Fibroblast of mammary gland (primary cell): ENCODE data around the gene PBXIP1.

Experiments
- DNase-seq: peaks from one replicate; pipeline ENCODE4 v3.0.0-alpha.2; 2010; ENCODE audit warnings: low read depth
- H3K4me3 ChIP-seq: 2 replicates; pipeline ENCODE4 v1.5.1; 2011; ENCODE audit warnings: low read depth, mild to moderate bottlenecking, low read length, moderate library complexity; ENCODE audit not compliant: control insufficient read depth
- CTCF ChIP-seq: conservative IDR thresholded peaks from 2 replicates; pipeline ENCODE4 v1.5.1; 2011; ENCODE audit warnings: low read depth, low read length, inconsistent platforms; ENCODE audit not compliant: control insufficient read depth, insufficient read depth

The PBXIP1 gene

DNA sequence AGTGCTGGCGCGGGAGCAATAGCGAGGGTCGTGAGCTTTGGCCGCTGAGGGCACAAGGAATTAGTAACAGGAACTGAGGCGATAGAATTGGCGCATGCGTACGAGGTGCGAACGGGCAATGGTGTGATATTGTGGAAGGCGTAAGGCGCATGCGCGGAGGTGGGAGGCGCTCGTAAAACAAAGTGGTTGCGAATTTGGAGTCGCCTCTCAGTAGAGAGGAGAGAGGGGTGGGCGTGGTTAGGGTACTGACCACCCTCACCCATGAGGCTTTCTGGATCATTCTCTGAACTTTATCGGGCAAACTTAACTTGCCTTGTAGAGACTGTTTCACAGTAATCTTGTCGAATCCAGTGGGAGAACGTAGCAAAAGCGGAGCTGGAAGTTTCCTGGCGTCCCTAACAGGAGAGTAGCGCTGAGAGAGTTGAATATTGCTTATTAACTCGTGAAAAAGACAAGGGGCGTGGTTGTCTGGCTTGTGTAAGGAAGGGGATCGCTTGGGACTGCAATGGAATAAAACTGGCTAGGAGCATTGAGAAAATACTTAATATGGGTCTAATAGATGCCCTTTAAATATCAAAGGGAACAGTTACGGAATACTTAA lies 19.0 kb upstream of the PBXIP1 start:
- peak; percentile 93 for DNase-seq
- peak overlapping the region; percentile 88 for H3K4me3 ChIP-seq
- no peak for TF ChIP-seq CTCF

GRCh38 chr1:154974102-154974807 lies 18.4 kb upstream of the PBXIP1 start, which contains the start of gene CKS1B:
Gene CKS1B, plus strand, starts transcription at chr1:154974681. Its CDS starts 65 bp downstream, at chr1:154974746.
- peak within 1 kb of the TSS; percentile 88 for H3K4me3 ChIP-seq
- TF ChIP-seq CTCF, result no peak
- DNase-seq, result peak; percentile 100

- H3K4me3 ChIP-seq, result peak overlapping the region; percentile 88
- peak; percentile 29 for TF ChIP-seq CTCF
- peak; percentile 97 for DNase-seq
These were observed 17.6 kb upstream of the PBXIP1 start for GRCh38 chr1:154973344-154974101.

GRCh38 chr1:154972517-154973343 lies 16.8 kb upstream of the PBXIP1 start:
- peak overlapping the region; percentile 88 for H3K4me3 ChIP-seq
- peak; percentile 88 for DNase-seq
- no peak for TF ChIP-seq CTCF

GRCh38 chr1:154972213-154972516 lies 16.3 kb upstream of the PBXIP1 start:
- DNase-seq, result no peak
- peak overlapping the region; percentile 88 for H3K4me3 ChIP-seq
- TF ChIP-seq CTCF, result no peak

DNA sequence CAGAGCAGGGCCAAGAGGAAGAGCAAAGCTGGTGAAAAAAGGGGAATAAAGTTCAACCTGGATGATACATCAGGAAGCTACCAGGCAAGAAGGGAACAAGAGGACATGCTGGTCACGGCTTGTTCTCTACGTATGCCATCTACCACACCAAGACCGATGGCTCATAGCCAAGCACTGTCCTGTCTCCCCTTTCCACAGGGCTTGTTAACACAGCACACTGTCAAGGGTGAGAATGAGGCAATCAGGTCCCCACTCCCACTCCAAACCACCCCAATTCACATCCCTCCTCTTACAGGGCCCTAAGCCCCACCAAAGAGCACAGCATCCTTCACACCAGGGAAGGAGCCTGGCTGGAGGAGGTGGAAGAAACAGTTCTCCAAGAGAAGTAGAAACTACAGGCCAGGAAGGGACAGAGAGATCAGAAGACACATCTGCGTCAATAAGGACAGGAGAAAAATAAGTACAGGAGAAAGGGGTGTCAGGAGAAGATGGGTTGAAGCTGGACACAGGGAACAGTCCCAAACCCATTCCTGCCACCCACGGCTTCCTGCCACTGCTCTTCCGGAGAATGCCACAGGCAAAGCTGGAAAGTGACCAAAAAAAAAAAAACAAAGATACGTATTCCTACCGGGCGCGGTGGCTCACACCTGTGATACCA lies 15.6 kb upstream of the PBXIP1 start:
- no peak for TF ChIP-seq CTCF
- no peak for DNase-seq
- H3K4me3 ChIP-seq, result peak overlapping the region; percentile 79
